ENCODE data around the gene HDGFL2. TPM values are rescaled to one million over a fixed set of nuclear protein-coding genes. Genes with fewer than 3 reads are reported as not detected.
A peak's percentile ranks its signal among the peaks of the same experiment; 100 is the strongest.
"Not testable (repeated sequence)": the region's sequence is repeated elsewhere in the genome, so short reads cannot be mapped to it uniquely, and the experiment has no call there.

Gene HDGFL2
- total RNA-seq, 2 donors from 2014 or later, result 29.9 to 39.3 TPM

GRCh38 chr19:4521170-4521887 is 49.2 kb downstream of the HDGFL2 start:
- no peak for DNase-seq
- ATAC-seq, result no peak
- intact Hi-C loops (cut with DNase I, micrococcal nuclease), result no loop called here

- DNase-seq, result no peak
- ATAC-seq, result no peak
- intact Hi-C loops (cut with DNase I, micrococcal nuclease), result no loop called here
Measured at GRCh38 chr19:4521888-4522242, 49.8 kb downstream of the HDGFL2 start.

GRCh38 chr19:4522291-4523002 is 50.4 kb downstream of the HDGFL2 start:
- ATAC-seq, result no peak
- no peak for DNase-seq
- intact Hi-C loops (cut with DNase I, micrococcal nuclease), result no loop called here

GRCh38 chr19:4523306-4524110 is 51.4 kb downstream of the HDGFL2 start:
- DNase-seq (peak in 1 of 2 donors; percentile 70), ATAC-seq (peak; percentile 56)
- intact Hi-C loops (cut with DNase I, micrococcal nuclease), result no loop called here

GRCh38 chr19:4524808-4525562 is 52.9 kb downstream of the HDGFL2 start:
- DNase-seq (peak in 1 of 2 donors; percentile 76), ATAC-seq (peak; percentile 74)
- intact Hi-C loops (cut with DNase I, micrococcal nuclease), result no loop called here

- intact Hi-C loops (cut with DNase I, micrococcal nuclease), result no loop called here
- ATAC-seq, result no peak
- no peak for DNase-seq
Measured at GRCh38 chr19:4525563-4526002, 53.5 kb downstream of the HDGFL2 start.

- ATAC-seq; intact Hi-C loops (cut with DNase I, micrococcal nuclease); DNase-seq: not testable (repeated sequence)
Measured at GRCh38 chr19:4527377-4527776, 55.3 kb downstream of the HDGFL2 start.

GRCh38 chr19:4528843-4529242 is 56.7 kb downstream of the HDGFL2 start:
- intact Hi-C loops (cut with DNase I, micrococcal nuclease), result no loop called here
- DNase-seq, result no peak
- ATAC-seq, result no peak

- ATAC-seq (no peak), DNase-seq (no peak)
- intact Hi-C loops (cut with DNase I, micrococcal nuclease), result no loop called here
Measured at GRCh38 chr19:4529924-4530522, 57.9 kb downstream of the HDGFL2 start.

GRCh38 chr19:4531562-4532165 is 59.6 kb downstream of the HDGFL2 start:
- DNase-seq, result no peak
- peak; percentile 47 for ATAC-seq
- intact Hi-C loops (cut with DNase I, micrococcal nuclease), result no loop called here

GRCh38 chr19:4533334-4533733 is 61.2 kb downstream of the HDGFL2 start:
- ATAC-seq (no peak), DNase-seq (no peak)
- intact Hi-C loops (cut with DNase I, micrococcal nuclease), result no loop called here

GRCh38 chr19:4533835-4534424 is 61.8 kb downstream of the HDGFL2 start:
- DNase-seq, result no peak
- no peak for ATAC-seq
- intact Hi-C loops (cut with DNase I, micrococcal nuclease), result no loop called here

- DNase-seq, result peak; percentile 79 to 87
- intact Hi-C loops (cut with DNase I, micrococcal nuclease), result no loop called here
Measured at GRCh38 chr19:4534836-4535658, 63.0 kb downstream of the HDGFL2 start, which contains the start of gene PLIN5. PLIN5 (minus strand) TSS chr19:4535224; CDS start chr19:4534074, 1,150 bp downstream.

GRCh38 chr19:4536798-4537197 is 64.7 kb downstream of the HDGFL2 start:
- no peak for DNase-seq
- intact Hi-C loops (cut with DNase I, micrococcal nuclease), result no loop called here
- ATAC-seq, result no peak

More at GRCh38 chr19:4534836-4535658, 63.0 kb downstream of the HDGFL2 start, which contains the start of gene PLIN5:
- peak; percentile 69 for ATAC-seq

- intact Hi-C loops (cut with DNase I, micrococcal nuclease), result no loop called here
- DNase-seq (no peak), ATAC-seq (no peak)
Measured at GRCh38 chr19:4537953-4538600, 66.0 kb downstream of the HDGFL2 start.

- ATAC-seq, result no peak
- intact Hi-C loops (cut with DNase I, micrococcal nuclease), result no loop called here
- DNase-seq, result no peak
Measured at GRCh38 chr19:4538601-4538954, 66.5 kb downstream of the HDGFL2 start.
